Rectal smooth muscle tissue (tissue), 1 donor: ENCODE measurements around the gene PCDHGB3.
"Not testable (repeated sequence)": the region's sequence is repeated elsewhere in the genome, so short reads cannot be mapped to it uniquely, and the experiment has no call there.

Experiments
- H3K27ac ChIP-seq: one replicate; pipeline ENCODE4 v1.7.0; 2013; ENCODE audit warnings: low read depth, low read length, inconsistent platforms
- H3K27me3 ChIP-seq: one replicate; pipeline ENCODE4 v1.7.0; 2013; ENCODE audit warnings: low read length; ENCODE audit not compliant: control insufficient read depth, insufficient read depth
- H3K36me3 ChIP-seq: one replicate; pipeline ENCODE4 v1.7.0; 2013; ENCODE audit warnings: low read length; ENCODE audit not compliant: control insufficient read depth, insufficient read depth
- H3K4me1 ChIP-seq: one replicate; pipeline ENCODE4 v1.7.0; 2013; ENCODE audit warnings: low read length; ENCODE audit not compliant: control insufficient read depth, insufficient read depth
- H3K4me3 ChIP-seq: one replicate; pipeline ENCODE4 v1.7.0; 2013; ENCODE audit warnings: low read length
- H3K9ac ChIP-seq: one replicate; pipeline ENCODE4 v1.7.0; 2013; ENCODE audit warnings: low read length

Gene PCDHGB3

GRCh38 chr5:141369994-141370848, at the start of gene PCDHGB3:
Gene PCDHGB3 (plus strand): TSS chr5:141370242. CDS start chr5:141370395, 153 bp downstream.
- Histone ChIP-seq H3K9ac (no peak within 1 kb of the TSS), H3K36me3 (peaks cover 3% of the 10 kb centered on the region), H3K4me1 (no peaks in the 10 kb centered on the region), H3K27me3 (no peaks in the 10 kb centered on the region), H3K4me3 (peak within 1 kb of the TSS; percentile 48), H3K27ac (no peak within 1 kb of the TSS)

- no peak overlapping the region for H3K27ac ChIP-seq
- peaks cover 3% of the 10 kb centered on the region for H3K4me1 ChIP-seq
- H3K27me3 ChIP-seq, result no peaks in the 10 kb centered on the region
- no peak overlapping the region for H3K4me3 ChIP-seq
- peaks cover 14% of the 10 kb centered on the region for H3K36me3 ChIP-seq
- H3K9ac ChIP-seq, result no peak overlapping the region
These were observed 47.8 kb upstream of the PCDHGB3 start for GRCh38 chr5:141322261-141322660.

- H3K36me3 ChIP-seq, result no peaks in the 10 kb centered on the region
- H3K4me3 ChIP-seq, result peak overlapping the region; percentile 73
- H3K4me1 ChIP-seq, result no peaks in the 10 kb centered on the region
- no peaks in the 10 kb centered on the region for H3K27me3 ChIP-seq
- H3K9ac ChIP-seq, result peak overlapping the region; percentile 53
- peak overlapping the region; percentile 59 for H3K27ac ChIP-seq
These were observed 43.8 kb upstream of the PCDHGB3 start for GRCh38 chr5:141326088-141326854.

- H3K27ac ChIP-seq, result no peak overlapping the region
- H3K4me3 ChIP-seq, result no peak overlapping the region
- no peaks in the 10 kb centered on the region for H3K4me1 ChIP-seq
- no peaks in the 10 kb centered on the region for H3K27me3 ChIP-seq
- no peaks in the 10 kb centered on the region for H3K36me3 ChIP-seq
- no peak overlapping the region for H3K9ac ChIP-seq
These were observed 41.8 kb upstream of the PCDHGB3 start for GRCh38 chr5:141328231-141328630.

GRCh38 chr5:141330299-141331080, 39.6 kb upstream of the PCDHGB3 start, which contains the start of gene PCDHGA1:
Gene PCDHGA1 (plus strand): TSS chr5:141330514.
- no peak within 1 kb of the TSS for H3K9ac ChIP-seq
- no peaks in the 10 kb centered on the region for H3K36me3 ChIP-seq
- H3K27ac ChIP-seq, result no peak within 1 kb of the TSS
- no peaks in the 10 kb centered on the region for H3K4me1 ChIP-seq
- H3K4me3 ChIP-seq, result peak within 1 kb of the TSS; percentile 23
- no peaks in the 10 kb centered on the region for H3K27me3 ChIP-seq

GRCh38 chr5:141332571-141332970, 37.5 kb upstream of the PCDHGB3 start:
- H3K9ac ChIP-seq, H3K4me3 ChIP-seq, H3K4me1 ChIP-seq, H3K27me3 ChIP-seq, H3K27ac ChIP-seq, H3K36me3 ChIP-seq: not testable (repeated sequence)

- H3K27ac ChIP-seq, result no peak within 1 kb of the TSS
- H3K27me3 ChIP-seq, result no peaks in the 10 kb centered on the region
- no peaks in the 10 kb centered on the region for H3K4me1 ChIP-seq
- H3K9ac ChIP-seq, result no peak within 1 kb of the TSS
- peak within 1 kb of the TSS; percentile 49 for H3K4me3 ChIP-seq
- no peaks in the 10 kb centered on the region for H3K36me3 ChIP-seq
These were observed 31.3 kb upstream of the PCDHGB3 start, which contains the start of gene PCDHGA2 for GRCh38 chr5:141338538-141339306. Gene PCDHGA2 (plus strand): TSS chr5:141338760.

GRCh38 chr5:141340781-141341354, 29.2 kb upstream of the PCDHGB3 start:
- not testable (repeated sequence) for H3K36me3 ChIP-seq, H3K27me3 ChIP-seq, H3K9ac ChIP-seq, H3K4me1 ChIP-seq, H3K4me3 ChIP-seq, H3K27ac ChIP-seq

GRCh38 chr5:141342773-141343172, 27.3 kb upstream of the PCDHGB3 start:
- no peaks in the 10 kb centered on the region for H3K36me3 ChIP-seq
- no peaks in the 10 kb centered on the region for H3K4me1 ChIP-seq
- no peaks in the 10 kb centered on the region for H3K27me3 ChIP-seq
- no peak overlapping the region for H3K4me3 ChIP-seq
- no peak overlapping the region for H3K9ac ChIP-seq
- H3K27ac ChIP-seq, result no peak overlapping the region

- H3K9ac ChIP-seq, result no peak within 1 kb of the TSS
- no peaks in the 10 kb centered on the region for H3K36me3 ChIP-seq
- no peak within 1 kb of the TSS for H3K27ac ChIP-seq
- no peak within 1 kb of the TSS for H3K4me3 ChIP-seq
- no peaks in the 10 kb centered on the region for H3K4me1 ChIP-seq
- H3K27me3 ChIP-seq, result no peaks in the 10 kb centered on the region
These were observed 26.6 kb upstream of the PCDHGB3 start, which contains the start of gene PCDHGA3 for GRCh38 chr5:141343242-141343952. Gene PCDHGA3 (plus strand): TSS chr5:141343829. CDS start chr5:141344034, 205 bp downstream.

GRCh38 chr5:141343953-141344463, 26.0 kb upstream of the PCDHGB3 start:
- H3K27me3 ChIP-seq, result no peaks in the 10 kb centered on the region
- no peak overlapping the region for H3K27ac ChIP-seq
- no peaks in the 10 kb centered on the region for H3K4me1 ChIP-seq
- no peaks in the 10 kb centered on the region for H3K36me3 ChIP-seq
- H3K9ac ChIP-seq, result no peak overlapping the region
- H3K4me3 ChIP-seq, result no peak overlapping the region
